D721Med (cell line): ENCODE results near the gene PROB1.
"Not testable (repeated sequence)": the region's sequence is repeated elsewhere in the genome, so short reads cannot be mapped to it uniquely, and the experiment has no call there.

Experiments used
- DNase-seq: peaks from one replicate; pipeline ENCODE4 v3.0.0; 2011; ENCODE audit warnings: low spot score; ENCODE audit not compliant: insufficient read length
- FAIRE-seq: peaks from 2 replicates; lab custom pipeline; 2011; peaks lifted over from hg19 to GRCh38; lab: Jason Lieb, UNC
- CTCF ChIP-seq: IDR thresholded peaks from 2 replicates; pipeline ENCODE4 v1.5.1; 2012; ENCODE audit warnings: mild to moderate bottlenecking, control low read depth; ENCODE audit not compliant: insufficient read depth; ENCODE audit errors: missing control alignments

The PROB1 gene

DNA sequence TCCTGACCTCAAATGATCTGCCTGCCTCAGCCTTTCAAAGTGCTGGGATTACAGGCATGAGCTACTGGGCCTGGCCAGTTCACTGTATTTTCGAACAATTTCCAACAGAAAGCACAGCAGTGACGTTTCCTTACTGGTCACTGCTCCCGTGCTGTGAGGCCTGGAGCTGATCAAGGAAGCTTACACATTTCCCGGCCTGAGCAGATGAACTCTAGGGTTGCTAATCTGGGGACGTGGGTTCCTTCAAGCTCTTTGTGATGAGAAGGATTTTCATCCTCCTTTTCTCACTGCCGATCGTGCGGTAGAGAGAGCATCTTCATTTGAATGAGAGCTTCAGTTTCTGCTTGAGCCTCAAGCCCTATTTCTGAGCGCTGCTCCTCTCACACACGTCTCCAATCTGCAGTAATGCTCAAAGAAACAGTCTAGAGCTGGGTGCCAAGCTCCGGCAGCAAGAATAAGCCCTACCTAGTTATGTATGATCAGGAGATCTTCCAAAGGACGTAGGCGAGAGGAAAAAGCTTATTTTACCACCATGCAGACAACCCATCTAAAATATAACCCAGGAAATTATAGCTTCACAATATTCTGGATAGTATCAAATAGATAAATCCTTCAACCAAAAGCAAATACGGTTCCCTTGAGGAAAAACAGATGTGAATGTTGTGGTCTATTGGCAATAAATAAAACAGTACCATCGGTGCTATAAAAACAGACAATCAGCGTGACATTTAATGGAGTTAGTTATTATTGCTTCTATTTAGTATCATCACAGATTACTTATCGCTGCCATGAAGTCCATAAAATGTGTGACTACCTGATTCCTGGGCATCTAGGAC is 16.3 kb upstream of the PROB1 start:
- DNase-seq: no peak
- FAIRE-seq: no peak
- no peak for TF ChIP-seq CTCF

- no peak for FAIRE-seq
These were observed 15.5 kb upstream of the PROB1 start for GRCh38 chr5:139410121-139410992.

GRCh38 chr5:139409116-139409515 is 14.2 kb upstream of the PROB1 start:
- not testable (repeated sequence) for DNase-seq, FAIRE-seq

More at GRCh38 chr5:139410121-139410992, 15.5 kb upstream of the PROB1 start:
- no peak for DNase-seq
- no peak for TF ChIP-seq CTCF

GRCh38 chr5:139408191-139408590 is 13.3 kb upstream of the PROB1 start:
- FAIRE-seq: no peak
- no peak for TF ChIP-seq CTCF

DNA sequence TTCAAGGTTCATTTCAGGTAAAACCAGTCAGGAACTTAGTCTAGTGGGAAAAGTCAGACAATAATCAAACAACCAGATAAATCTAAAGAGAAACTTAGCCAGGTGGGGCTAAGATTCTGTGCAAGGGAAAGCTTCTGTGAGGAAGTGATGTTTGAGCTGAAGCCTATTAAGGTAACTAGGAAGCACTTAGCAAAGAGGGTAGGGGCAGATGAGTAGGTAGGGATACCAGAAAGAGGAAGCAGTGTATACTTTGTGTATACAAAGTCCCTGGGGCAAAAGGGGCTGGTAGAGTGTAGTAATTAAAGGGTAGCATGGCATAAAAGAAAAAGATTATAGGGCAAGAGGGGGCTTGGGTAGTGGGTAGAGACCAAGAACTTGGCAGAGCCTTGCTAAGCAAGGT is 12.6 kb upstream of the PROB1 start:
- TF ChIP-seq CTCF: no peak
- FAIRE-seq: no peak
- no peak for DNase-seq

More at GRCh38 chr5:139408191-139408590, 13.3 kb upstream of the PROB1 start:
- DNase-seq: no peak

GRCh38 chr5:139406963-139407362 is 12.1 kb upstream of the PROB1 start:
- no peak for FAIRE-seq
- TF ChIP-seq CTCF: no peak
- no peak for DNase-seq

- no peak for DNase-seq
- no peak for FAIRE-seq
- TF ChIP-seq CTCF: no peak
These were observed 9.6 kb upstream of the PROB1 start for GRCh38 chr5:139404484-139404840.
